H1 (cell line): ENCODE results near the gene TUBA3D. TPM values are rescaled to one million over a fixed set of nuclear protein-coding genes. Genes with fewer than 3 reads are reported as not detected.
"Not testable (repeated sequence)": the region's sequence is repeated elsewhere in the genome, so short reads cannot be mapped to it uniquely, and the experiment has no call there.

ENCODE experiments used
- CTCF ChIA-PET: fragments of 300-600 bp; sonication (Branson Sonifier 250); formaldehyde crosslinking; loops from one replicate; lab custom pipeline; 2021; ENCODE audit not compliant: partially characterized antibody; lab: Charles Lee
- POLR2A ChIA-PET: fragments of 300-600 bp; sonication (Branson Sonifier 250); formaldehyde crosslinking; loops from one replicate; lab custom pipeline; 2021; ENCODE audit warnings: inconsistent platforms; ENCODE audit not compliant: partially characterized antibody; lab: Charles Lee
- DNase-seq, 2 experiments: peaks; one replicate each; pipeline versions ENCODE4 v3.0.0 to v3.0.0-alpha.2; 2010 to 2022; ENCODE audit warnings: low spot score in 2 of 2, low read depth in 1 of 2, mixed read lengths in 1 of 2
- FAIRE-seq: peaks from 2 replicates; lab custom pipeline; 2011; peaks lifted over from hg19 to GRCh38; lab: Jason Lieb, UNC
- H2AFZ ChIP-seq: 2 replicates; pipeline ENCODE4 v1.8.1; 2012; ENCODE audit warnings: low read length, inconsistent platforms
- H2AK5ac ChIP-seq: 2 replicates; pipeline ENCODE4 v1.6.1; 2013; ENCODE audit warnings: low read depth, low read length
- H2BK120ac ChIP-seq: replicated peaks from 2 replicates; pipeline ENCODE3; 2013; ENCODE audit warnings: low read depth, low read length, inconsistent platforms
- H2BK12ac ChIP-seq: 2 replicates; pipeline ENCODE4 v1.6.1; 2013; ENCODE audit warnings: low read depth, low read length
- H2BK15ac ChIP-seq: 2 replicates; pipeline ENCODE4 v1.6.1; 2013; ENCODE audit warnings: low read length
- H2BK20ac ChIP-seq: 2 replicates; pipeline ENCODE4 v1.6.1; 2013; ENCODE audit warnings: low read length
- H2BK5ac ChIP-seq: 2 replicates; pipeline ENCODE4 v1.6.1; 2013; ENCODE audit warnings: low read depth, low read length
- H3K14ac ChIP-seq: 2 replicates; pipeline ENCODE4 v1.6.1; 2013; ENCODE audit warnings: inconsistent platforms; ENCODE audit not compliant: insufficient read length
- H3K18ac ChIP-seq: 2 replicates; pipeline ENCODE4 v1.6.1; 2013; ENCODE audit warnings: low read length; ENCODE audit errors: extremely low read depth
- H3K23ac ChIP-seq: 2 replicates; pipeline ENCODE4 v1.6.1; 2013; ENCODE audit warnings: inconsistent platforms; ENCODE audit not compliant: insufficient read length
- H3K23me2 ChIP-seq: 2 replicates; pipeline ENCODE4 v1.6.1; 2013; ENCODE audit warnings: low read depth, low read length
- H3K27ac ChIP-seq: 2 replicates; pipeline ENCODE4 v1.6.1; 2011; ENCODE audit warnings: low read depth, low read length, inconsistent platforms
- H3K27me3 ChIP-seq, 4 experiments: replicated peaks in 1 of 4; 1 replicate in 1 of 4; 2 replicates in 3 of 4; pipeline versions ENCODE4 v1.6.1 to v1.8.1; 2011 to 2013; ENCODE audit warnings: low read length in 3 of 4, mild to moderate bottlenecking in 3 of 4, inconsistent platforms in 2 of 4, mixed read lengths in 2 of 4, moderate library complexity in 1 of 4; ENCODE audit not compliant: control insufficient read depth in 3 of 4, insufficient read depth in 3 of 4; ENCODE audit errors: extremely low read depth in 1 of 4
- H3K36me3 ChIP-seq, 4 experiments: 2 replicates each; pipeline versions ENCODE4 v1.6.1 to v1.8.1; 2011 to 2013; ENCODE audit warnings: mild to moderate bottlenecking in 4 of 4, low read length in 3 of 4, moderate library complexity in 2 of 4, control low read depth in 1 of 4, inconsistent platforms in 1 of 4; ENCODE audit not compliant: insufficient read depth in 4 of 4, control insufficient read depth in 2 of 4
- H3K4ac ChIP-seq: replicated peaks from 2 replicates; pipeline ENCODE3; 2013; ENCODE audit warnings: low read length, low read depth, mixed read lengths, inconsistent platforms; ENCODE audit not compliant: insufficient read length
- H3K4me1 ChIP-seq, 4 experiments: replicated peaks in 1 of 4; 1 replicate in 1 of 4; 2 replicates in 3 of 4; pipeline versions ENCODE4 v1.6.1 to v1.8.1; 2011 to 2013; ENCODE audit warnings: low read length in 3 of 4, inconsistent platforms in 2 of 4, mixed read lengths in 1 of 4; ENCODE audit not compliant: insufficient read depth in 4 of 4, control insufficient read depth in 3 of 4
- H3K4me2 ChIP-seq, 2 experiments: 2 replicates each; pipeline versions ENCODE4 v1.6.1 to v1.8.1; 2011 to 2013; ENCODE audit warnings: low read depth in 2 of 2, low read length in 2 of 2, control low read depth in 1 of 2, inconsistent platforms in 1 of 2, mild to moderate bottlenecking in 1 of 2; ENCODE audit not compliant: insufficient read depth in 1 of 2
- H3K4me3 ChIP-seq, 4 experiments: fragments of 200-600, 300-600 bp in 1 of 4; sonication (generic), shearing (Covaris generic), sonication (Bioruptor Twin) in 1 of 4; 2 replicates each; pipeline versions ENCODE4 v1.5.1 to v1.8.1; 2011 to 2016; ENCODE audit warnings: low read length in 4 of 4, low read depth in 3 of 4, control low read depth in 2 of 4, inconsistent platforms in 2 of 4, mild to moderate bottlenecking in 2 of 4, mixed read lengths in 1 of 4, moderate library complexity in 1 of 4; ENCODE audit not compliant: insufficient read depth in 2 of 4; ENCODE audit errors: extremely low read depth in 1 of 4
- H3K56ac ChIP-seq: replicated peaks from 2 replicates; pipeline ENCODE3; 2013; ENCODE audit warnings: low read depth, mild to moderate bottlenecking, mixed read lengths, low read length, inconsistent platforms; ENCODE audit not compliant: insufficient read length
- H3K79me1 ChIP-seq: 2 replicates; pipeline ENCODE4 v1.6.1; 2013; ENCODE audit warnings: low read depth, low read length, control low read depth
- H3K79me2 ChIP-seq, 2 experiments: 2 replicates each; pipeline versions ENCODE4 v1.6.1 to v1.8.1; 2012 to 2013; ENCODE audit warnings: low read length in 2 of 2, mild to moderate bottlenecking in 2 of 2, inconsistent platforms in 1 of 2; ENCODE audit not compliant: insufficient read depth in 2 of 2, control insufficient read depth in 1 of 2
- H3K9ac ChIP-seq, 4 experiments: replicated peaks in 1 of 4; 1 replicate in 1 of 4; 2 replicates in 3 of 4; pipeline versions ENCODE4 v1.6.1 to v1.8.1; 2011 to 2013; ENCODE audit warnings: low read depth in 3 of 4, low read length in 3 of 4, control low read depth in 2 of 4, mild to moderate bottlenecking in 2 of 4, moderate library complexity in 2 of 4, inconsistent platforms in 1 of 4; ENCODE audit errors: extremely low read depth in 1 of 4
- H3K9me3 ChIP-seq, 2 experiments: 2 replicates each; pipeline versions ENCODE4 v1.6.1 to v1.8.1; 2012 to 2013; ENCODE audit warnings: mild to moderate bottlenecking in 2 of 2, moderate library complexity in 2 of 2, control low read depth in 1 of 2, inconsistent platforms in 1 of 2, low read depth in 1 of 2, low read length in 1 of 2, mixed read lengths in 1 of 2; ENCODE audit not compliant: insufficient read depth in 2 of 2
- H4K20me1 ChIP-seq, 2 experiments: replicated peaks in 1 of 2; 2 replicates each; pipeline versions ENCODE3 to v1.8.1; 2011 to 2013; ENCODE audit warnings: inconsistent platforms in 2 of 2, low read length in 2 of 2, mild to moderate bottlenecking in 1 of 2; ENCODE audit not compliant: insufficient read depth in 2 of 2, control insufficient read depth in 1 of 2
- H4K5ac ChIP-seq: 2 replicates; pipeline ENCODE4 v1.6.1; 2013; ENCODE audit warnings: low read length, low read depth, mixed read lengths, inconsistent platforms; ENCODE audit not compliant: insufficient read length
- H4K8ac ChIP-seq: 2 replicates; pipeline ENCODE4 v1.8.0; 2013; ENCODE audit warnings: mild to moderate bottlenecking, moderate library complexity, low read length, inconsistent platforms; ENCODE audit not compliant: insufficient read depth; ENCODE audit errors: extremely low read depth
- H4K91ac ChIP-seq: replicated peaks from 2 replicates; pipeline ENCODE3; 2013; ENCODE audit warnings: low read length, mixed read lengths, inconsistent platforms; ENCODE audit not compliant: insufficient read length
- WGBS, 2 experiments: shearing (Covaris generic) in 1 of 2; methylation state at CpG; one replicate each; pipeline versions ENCODE4 v1.1.6 to v1.1.7; 2013 to 2015; ENCODE audit warnings: low lambda C conversion rate in 2 of 2, mixed read lengths in 2 of 2, inconsistent platforms in 1 of 2, low coverage in 1 of 2, missing lambda C conversion rate in 1 of 2; ENCODE audit not compliant: insufficient replicate concordance in 2 of 2, insufficient coverage in 1 of 2, insufficient read length in 1 of 2; ENCODE audit errors: extremely low coverage in 1 of 2, missing lambda C conversion rate in 1 of 2; 5-methylcytosine and 5-hydroxymethylcytosine counted together
- polyA plus RNA-seq, 7 experiments: library from polyadenylated mRNA; depleted of rRNA in 3 of 7; stranded (reverse) in 5 of 7; unstranded in 2 of 7; fragments of >200 nt in 5 of 7; fragments of 200-250 nt in 2 of 7; gene quantifications; 1 replicate in 5 of 7; 2 replicates in 1 of 7; 4 replicates in 1 of 7; pipeline versions ENCODE4 v1.2.1 to v1.2.3, GENCODE V29; 2011 to 2013; ENCODE audit warnings: missing spikeins in 2 of 7, mixed read lengths in 2 of 7
- total RNA-seq: library from RNA; stranded (reverse); fragmentation: NEBNext Ultra II Directional; extraction: Animal tissue kit (Norgen Biotek cat#: 25700); gene quantifications from 2 replicates; pipeline ENCODE4 v1.2.1, GENCODE V29; 2021

TUBA3D gene
- total and polyA plus RNA-seq, 2 of the 8 experiments (the other 6 are each of a cell fraction or from before 2014, with no cell fraction given), result 0.15 TPM; not detected in 1

DNA sequence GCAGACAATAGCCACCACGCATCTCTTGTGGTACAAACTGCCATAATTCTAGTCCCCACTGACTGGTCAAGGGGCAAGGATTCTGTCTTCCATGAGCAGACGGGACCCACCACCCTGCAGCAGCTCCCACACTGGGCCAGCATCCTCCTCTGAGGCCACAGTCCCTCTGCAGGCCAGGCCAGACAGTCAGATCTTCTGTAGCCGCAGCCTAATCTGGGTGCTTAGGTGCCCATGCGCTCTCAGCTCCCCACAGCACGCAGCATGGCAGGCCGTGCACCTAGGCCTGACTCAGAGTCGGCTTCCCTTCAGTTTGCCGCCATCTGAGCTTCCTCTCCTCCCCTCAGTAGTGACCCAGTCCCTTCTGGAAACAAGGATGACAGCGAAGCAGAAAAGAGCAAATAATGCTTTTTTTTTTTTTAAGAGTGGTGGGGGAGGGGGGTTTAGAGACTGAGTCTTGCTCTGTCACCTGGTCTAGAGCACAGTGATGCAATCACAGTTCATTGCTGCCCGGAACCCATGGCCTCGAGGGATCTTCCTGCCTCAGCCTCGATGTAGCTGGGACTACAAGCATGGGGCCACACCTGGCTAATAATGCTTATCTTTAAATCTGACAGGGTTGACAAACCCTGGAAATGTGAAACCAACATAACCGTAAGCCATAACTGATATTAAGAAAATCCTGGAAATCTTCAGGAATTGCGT is 10.4 kb downstream of the TUBA3D start:
- H3K14ac ChIP-seq, H2BK20ac ChIP-seq, H4K5ac ChIP-seq, H3K27ac ChIP-seq, H3K9ac ChIP-seq, H2BK15ac ChIP-seq, H4K20me1 ChIP-seq, H3K23ac ChIP-seq, POLR2A ChIA-PET, FAIRE-seq, H3K23me2 ChIP-seq, H4K91ac ChIP-seq, H3K4ac ChIP-seq, H3K9me3 ChIP-seq, H3K56ac ChIP-seq, H2BK5ac ChIP-seq, H3K36me3 ChIP-seq, H2BK120ac ChIP-seq, H3K4me1 ChIP-seq, H3K18ac ChIP-seq, H2AK5ac ChIP-seq, H3K27me3 ChIP-seq, H2BK12ac ChIP-seq, DNase-seq, H3K79me1 ChIP-seq, H3K4me2 ChIP-seq, H3K4me3 ChIP-seq, H2AFZ ChIP-seq, H4K8ac ChIP-seq: not testable (repeated sequence)
- WGBS, 2 experiments, result 92% methylated on average over 10 of the region's 14 CpGs; no CpG with 5 or more reads in 1 of the 2 experiments
- H3K79me2 ChIP-seq, result peaks cover 0 to 15% of the 10 kb centered on the region in 2 experiments; a peak in 2 of 4 replicates
- CTCF ChIA-PET, result interaction anchor here (1.5 kb wide), 1 partner anchor 72 kb away, joined by 5 read pairs; no protein-coding TSS in a partner anchor
